Panc1 (cell line): Measurements from ENCODE around the gene KCTD4. TPM values are rescaled to one million over a fixed set of nuclear protein-coding genes. Genes with fewer than 3 reads are reported as not detected.

Experiments
- ATAC-seq: fragments of 200-7000 bp; cut with Tn5 transposase; 2 replicates; pipeline ENCODE4 v1.9.1; 2020; ENCODE audit warnings: mild to moderate bottlenecking, moderate library complexity
- BruUV-seq: library from RNA; stranded (reverse); fragments of 400-500 nt; replicated peaks from 2 replicates; lab custom pipeline; 2021; lab: Mats Ljungman, UMichigan
- CTCF ChIA-PET: fragments of 300-600 bp; sonication (Branson Sonifier 250); formaldehyde crosslinking; loops from one replicate; lab custom pipeline; 2022; ENCODE audit warnings: antibody characterized with exemption; lab: Charles Lee
- POLR2A ChIA-PET: fragments of 300-600 bp; sonication (Branson Sonifier 250); formaldehyde crosslinking; loops from one replicate; lab custom pipeline; 2022; ENCODE audit warnings: antibody characterized with exemption; lab: Charles Lee
- DNase-seq: peaks from one replicate; pipeline ENCODE4 v3.0.0-alpha.2; 2010; ENCODE audit warnings: low read depth, low spot score
- H3K27ac ChIP-seq: 2 replicates; pipeline ENCODE4 v1.5.1; 2011; ENCODE audit warnings: mild to moderate bottlenecking, low read length, inconsistent platforms
- H3K27me3 ChIP-seq: fragments of 200-500 bp; sonication (Bioruptor generic); 2 replicates; pipeline ENCODE4 v1.6.0; 2014; ENCODE audit warnings: low read length, inconsistent platforms; ENCODE audit not compliant: control insufficient read depth, insufficient read depth
- H3K36me3 ChIP-seq: fragments of 200-500 bp; sonication (Bioruptor generic); 2 replicates; pipeline ENCODE4 v1.5.1; 2014; ENCODE audit warnings: inconsistent platforms, mild to moderate bottlenecking, low read length, moderate library complexity; ENCODE audit not compliant: control insufficient read depth, insufficient read depth
- H3K4me1 ChIP-seq: 2 replicates; pipeline ENCODE4 v1.5.1; 2011; ENCODE audit warnings: inconsistent platforms, mild to moderate bottlenecking, low read length, moderate library complexity; ENCODE audit not compliant: control insufficient read depth, insufficient read depth
- H3K4me3 ChIP-seq, 2 experiments: 2 replicates each; pipeline ENCODE4 v1.5.1; 2011 to 2012; ENCODE audit warnings: low read depth in 2 of 2, low read length in 2 of 2, mild to moderate bottlenecking in 2 of 2, inconsistent platforms in 1 of 2, moderate library complexity in 1 of 2
- H3K9me3 ChIP-seq: fragments of 200-500 bp; sonication (Bioruptor generic); 2 replicates; pipeline ENCODE4 v1.5.1; 2014; ENCODE audit warnings: low read depth, mild to moderate bottlenecking, inconsistent platforms, low read length, moderate library complexity; ENCODE audit not compliant: control insufficient read depth, insufficient read depth
- POLR2AphosphoS5 ChIP-seq: IDR thresholded peaks from 2 replicates; pipeline ENCODE4 v1.6.1; 2012; ENCODE audit warnings: mild to moderate bottlenecking, low read depth, low read length, moderate library complexity
- SIN3A ChIP-seq: IDR thresholded peaks from 2 replicates; pipeline ENCODE4 v1.6.1; 2012; ENCODE audit warnings: low read depth, mild to moderate bottlenecking, low read length, moderate library complexity, borderline replicate concordance; ENCODE audit not compliant: insufficient read depth
- TCF7L2 ChIP-seq: IDR thresholded peaks from 2 replicates; pipeline ENCODE4 v1.6.1; 2011; ENCODE audit warnings: mild to moderate bottlenecking, low read depth, low read length, inconsistent platforms
- in situ Hi-C: cut with HindIII; loops from 2 replicates; pipeline ENCODE4 v1.10.0; 2016; ENCODE audit warnings: low sequenced_read_pairs, low pct_unique_long_range_greater_than_20kb
- intact Hi-C: fragments of 100-400 bp; cut with micrococcal nuclease; formaldehyde crosslinking; loops from one replicate; pipeline ENCODE4 v1.10.0; 2022; ENCODE audit not compliant: unreplicated experiment
- total RNA-seq: library from RNA; stranded (reverse); gene quantifications from one replicate; pipeline ENCODE4 v1.2.1, GENCODE V29; 2021; ENCODE audit not compliant: unreplicated experiment
- TF ChIP-seq, protein P1 (sequence below), 2 experiments: IDR thresholded peaks; 2 replicates each; pipeline ENCODE4 v1.6.1; 2011 to 2012; ENCODE audit warnings: low read depth in 2 of 2, control low read depth in 1 of 2, low read length in 1 of 2, mild to moderate bottlenecking in 1 of 2, moderate library complexity in 1 of 2; ENCODE audit not compliant: insufficient read depth in 1 of 2
- TF ChIP-seq, protein P2 (sequence below): fragments of 450-650 bp; IDR thresholded peaks from 2 replicates; pipeline ENCODE4 v1.5.1; 2017; ENCODE audit warnings: mild to moderate bottlenecking

Gene KCTD4
- total RNA-seq, 1 experiment from 2014 or later = not detected

DNA sequence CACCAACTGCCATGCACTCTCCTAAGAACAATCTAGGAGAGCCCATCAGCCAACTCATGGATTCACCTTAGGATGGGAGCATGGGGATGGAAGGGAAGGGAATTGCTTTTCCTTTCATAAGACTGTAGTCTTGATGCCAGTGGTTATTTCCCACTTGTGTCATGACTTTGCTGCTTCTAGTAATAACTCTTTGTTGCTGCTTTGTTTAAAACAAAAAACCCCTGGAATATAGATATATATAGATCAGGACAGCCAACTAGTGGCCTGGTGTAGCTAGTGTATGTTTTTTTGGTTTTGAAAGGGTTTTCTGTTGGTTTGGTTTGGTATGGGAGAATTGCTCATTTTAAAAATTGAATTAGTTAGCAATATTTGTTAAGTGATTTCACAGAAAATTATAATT is 39.3 kb upstream of the KCTD4 start:
- Histone ChIP-seq H3K27ac (no peak overlapping the region), H3K4me1 (0 out of 2 replicates have a peak, but pooled peaks cover 6% of the 10 kb centered on the region), H3K27me3 (no peaks in the 10 kb centered on the region), H3K36me3 (no peaks in the 10 kb centered on the region), H3K9me3 (no peaks in the 10 kb centered on the region), H3K4me3 (no peak overlapping the region)
- intact Hi-C loops = no loop called here
- ChIA-PET CTCF (no interaction called here), POLR2A (no interaction called here)
- DNase-seq = no peak
- in situ Hi-C loops = no loop called here
- no TSS peak for BruUV-seq
- no peak for ATAC-seq
- TF ChIP-seq SIN3A (no peak), POLR2AphosphoS5 (no peak), TCF7L2 (no peak)
- TF ChIP-seq, protein P1, sequence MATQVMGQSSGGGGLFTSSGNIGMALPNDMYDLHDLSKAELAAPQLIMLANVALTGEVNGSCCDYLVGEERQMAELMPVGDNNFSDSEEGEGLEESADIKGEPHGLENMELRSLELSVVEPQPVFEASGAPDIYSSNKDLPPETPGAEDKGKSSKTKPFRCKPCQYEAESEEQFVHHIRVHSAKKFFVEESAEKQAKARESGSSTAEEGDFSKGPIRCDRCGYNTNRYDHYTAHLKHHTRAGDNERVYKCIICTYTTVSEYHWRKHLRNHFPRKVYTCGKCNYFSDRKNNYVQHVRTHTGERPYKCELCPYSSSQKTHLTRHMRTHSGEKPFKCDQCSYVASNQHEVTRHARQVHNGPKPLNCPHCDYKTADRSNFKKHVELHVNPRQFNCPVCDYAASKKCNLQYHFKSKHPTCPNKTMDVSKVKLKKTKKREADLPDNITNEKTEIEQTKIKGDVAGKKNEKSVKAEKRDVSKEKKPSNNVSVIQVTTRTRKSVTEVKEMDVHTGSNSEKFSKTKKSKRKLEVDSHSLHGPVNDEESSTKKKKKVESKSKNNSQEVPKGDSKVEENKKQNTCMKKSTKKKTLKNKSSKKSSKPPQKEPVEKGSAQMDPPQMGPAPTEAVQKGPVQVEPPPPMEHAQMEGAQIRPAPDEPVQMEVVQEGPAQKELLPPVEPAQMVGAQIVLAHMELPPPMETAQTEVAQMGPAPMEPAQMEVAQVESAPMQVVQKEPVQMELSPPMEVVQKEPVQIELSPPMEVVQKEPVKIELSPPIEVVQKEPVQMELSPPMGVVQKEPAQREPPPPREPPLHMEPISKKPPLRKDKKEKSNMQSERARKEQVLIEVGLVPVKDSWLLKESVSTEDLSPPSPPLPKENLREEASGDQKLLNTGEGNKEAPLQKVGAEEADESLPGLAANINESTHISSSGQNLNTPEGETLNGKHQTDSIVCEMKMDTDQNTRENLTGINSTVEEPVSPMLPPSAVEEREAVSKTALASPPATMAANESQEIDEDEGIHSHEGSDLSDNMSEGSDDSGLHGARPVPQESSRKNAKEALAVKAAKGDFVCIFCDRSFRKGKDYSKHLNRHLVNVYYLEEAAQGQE (IDR thresholded peaks at IDR 0.05; ENCODE audit: insufficient read depth in 1 of 2, low read depth in 2 of 2, low read length in 1 of 2) = no peak
- TF ChIP-seq, protein P2, sequence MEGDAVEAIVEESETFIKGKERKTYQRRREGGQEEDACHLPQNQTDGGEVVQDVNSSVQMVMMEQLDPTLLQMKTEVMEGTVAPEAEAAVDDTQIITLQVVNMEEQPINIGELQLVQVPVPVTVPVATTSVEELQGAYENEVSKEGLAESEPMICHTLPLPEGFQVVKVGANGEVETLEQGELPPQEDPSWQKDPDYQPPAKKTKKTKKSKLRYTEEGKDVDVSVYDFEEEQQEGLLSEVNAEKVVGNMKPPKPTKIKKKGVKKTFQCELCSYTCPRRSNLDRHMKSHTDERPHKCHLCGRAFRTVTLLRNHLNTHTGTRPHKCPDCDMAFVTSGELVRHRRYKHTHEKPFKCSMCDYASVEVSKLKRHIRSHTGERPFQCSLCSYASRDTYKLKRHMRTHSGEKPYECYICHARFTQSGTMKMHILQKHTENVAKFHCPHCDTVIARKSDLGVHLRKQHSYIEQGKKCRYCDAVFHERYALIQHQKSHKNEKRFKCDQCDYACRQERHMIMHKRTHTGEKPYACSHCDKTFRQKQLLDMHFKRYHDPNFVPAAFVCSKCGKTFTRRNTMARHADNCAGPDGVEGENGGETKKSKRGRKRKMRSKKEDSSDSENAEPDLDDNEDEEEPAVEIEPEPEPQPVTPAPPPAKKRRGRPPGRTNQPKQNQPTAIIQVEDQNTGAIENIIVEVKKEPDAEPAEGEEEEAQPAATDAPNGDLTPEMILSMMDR = no peak

DNA sequence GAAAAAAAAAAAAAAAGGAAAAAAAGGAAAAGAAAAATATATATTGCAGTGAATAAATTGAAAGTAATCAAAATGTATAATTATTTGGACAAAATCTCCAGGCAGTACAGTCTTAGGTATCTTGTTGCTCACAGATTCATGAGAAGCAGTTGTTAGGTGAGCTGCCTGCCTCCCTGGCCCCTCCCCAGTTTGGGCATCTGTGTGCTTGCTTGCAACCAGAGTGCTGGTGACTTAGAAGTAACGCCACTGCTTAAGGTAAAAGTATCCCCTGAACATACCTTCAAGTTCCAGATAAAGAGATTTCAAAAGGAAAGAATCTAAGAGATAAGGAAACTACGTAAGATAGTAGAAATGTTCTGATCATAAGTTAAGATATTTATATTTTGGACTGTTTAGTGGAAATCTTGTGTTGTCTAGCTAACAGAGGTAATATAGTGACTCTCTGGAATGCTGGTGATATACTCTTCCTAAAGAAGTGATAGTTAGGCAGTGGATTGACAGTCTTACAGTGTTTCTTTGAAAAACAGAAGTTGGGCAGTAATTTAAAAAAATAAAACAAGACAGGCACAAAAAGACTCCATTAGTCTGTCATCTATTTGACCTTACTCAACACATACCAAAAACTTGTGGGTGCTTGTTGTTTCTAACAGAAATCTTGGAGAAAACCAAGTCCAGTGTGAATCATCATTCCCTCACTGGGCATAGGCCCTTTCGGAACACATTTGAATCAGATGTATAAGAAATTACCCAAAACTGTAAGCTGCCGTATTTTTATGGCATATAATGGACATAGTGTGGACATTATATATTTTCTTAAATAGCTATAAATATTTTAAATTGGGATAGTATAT is 38.3 kb upstream of the KCTD4 start:
- no peak for ATAC-seq
- in situ Hi-C loops (no loop called here), intact Hi-C loops (no loop called here)
- no peak overlapping the region for H3K27ac ChIP-seq
- TF ChIP-seq SIN3A = no peak
- no peak for TF ChIP-seq TCF7L2
- TF ChIP-seq POLR2AphosphoS5 = no peak
- TF ChIP-seq, protein P2 = no peak
- TF ChIP-seq, protein P1 (IDR thresholded peaks at IDR 0.05; ENCODE audit: insufficient read depth in 1 of 2, low read depth in 2 of 2, low read length in 1 of 2) = no peak
- POLR2A ChIA-PET = interaction anchor here (0.7 kb wide), 1 partner anchor 181 kb away, joined by 6 read pairs; no protein-coding TSS in a partner anchor
- H3K36me3 ChIP-seq = no peaks in the 10 kb centered on the region
- 0 out of 2 replicates have a peak, but pooled peaks cover 6% of the 10 kb centered on the region for H3K4me1 ChIP-seq
- DNase-seq = no peak
- H3K9me3 ChIP-seq = no peaks in the 10 kb centered on the region
- H3K27me3 ChIP-seq = no peaks in the 10 kb centered on the region
- CTCF ChIA-PET = no interaction called here
- no TSS peak for BruUV-seq
- no peak overlapping the region for H3K4me3 ChIP-seq
